ENCODE measurements around the gene GABRE.

The GABRE gene, protein sequence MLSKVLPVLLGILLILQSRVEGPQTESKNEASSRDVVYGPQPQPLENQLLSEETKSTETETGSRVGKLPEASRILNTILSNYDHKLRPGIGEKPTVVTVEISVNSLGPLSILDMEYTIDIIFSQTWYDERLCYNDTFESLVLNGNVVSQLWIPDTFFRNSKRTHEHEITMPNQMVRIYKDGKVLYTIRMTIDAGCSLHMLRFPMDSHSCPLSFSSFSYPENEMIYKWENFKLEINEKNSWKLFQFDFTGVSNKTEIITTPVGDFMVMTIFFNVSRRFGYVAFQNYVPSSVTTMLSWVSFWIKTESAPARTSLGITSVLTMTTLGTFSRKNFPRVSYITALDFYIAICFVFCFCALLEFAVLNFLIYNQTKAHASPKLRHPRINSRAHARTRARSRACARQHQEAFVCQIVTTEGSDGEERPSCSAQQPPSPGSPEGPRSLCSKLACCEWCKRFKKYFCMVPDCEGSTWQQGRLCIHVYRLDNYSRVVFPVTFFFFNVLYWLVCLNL

DNA sequence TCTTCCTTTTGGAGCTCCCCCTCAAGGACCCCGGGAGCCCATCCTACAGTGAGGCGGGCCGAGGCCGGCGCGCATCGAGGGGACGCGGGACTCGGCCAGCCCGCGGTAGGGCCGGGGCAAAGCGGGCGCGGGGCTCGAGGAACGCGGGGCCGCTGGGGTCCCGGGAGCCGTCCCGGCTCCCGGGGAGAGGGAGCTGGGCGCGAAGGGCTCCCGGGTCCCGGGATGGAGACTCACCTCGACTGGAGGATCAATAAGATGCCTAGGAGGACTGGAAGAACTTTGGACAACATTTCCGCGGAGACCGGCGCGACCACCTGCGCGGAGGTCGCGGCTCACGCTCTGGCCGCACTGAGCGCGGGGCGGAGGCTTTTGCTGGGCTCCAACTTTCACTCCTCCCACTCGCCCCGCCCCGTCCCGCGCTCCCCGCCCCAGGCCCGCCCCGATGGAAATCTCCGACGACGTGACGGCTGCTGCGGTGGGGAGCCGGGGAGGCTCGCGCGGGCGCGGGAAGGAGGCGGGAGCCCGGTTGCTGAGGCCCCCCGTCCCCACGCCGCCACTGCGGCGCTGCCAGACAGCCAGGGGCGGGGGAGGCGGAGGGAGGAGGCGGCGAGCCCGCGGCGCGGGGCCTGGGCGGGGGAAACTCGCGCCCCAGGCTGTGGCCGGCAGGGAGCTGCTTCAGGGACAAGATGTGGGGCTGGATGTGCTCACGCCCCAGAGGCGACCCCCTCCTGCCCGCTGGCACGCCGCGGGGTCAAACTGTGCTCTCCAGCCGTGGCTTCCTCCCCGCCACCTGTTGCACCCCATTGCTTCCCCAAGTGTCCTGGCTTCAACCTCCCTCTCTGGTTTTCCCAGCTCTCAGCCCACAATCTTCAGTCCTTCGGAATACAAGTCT, at the start of gene GABRE:
Gene GABRE, minus strand, starts transcription at position 341 of the 892 bp plus-strand sequence. Its CDS starts 51 bp downstream, at position 290.
- Histone ChIP-seq H3K9me3 (ENCODE audit: low read length) (no peaks in the 10 kb centered on the region), H3K27me3 (ENCODE audit: insufficient read depth, low read length) (peaks cover 22% of the 10 kb centered on the region), H2AFZ (ENCODE audit: low read depth, low read length) (no peak within 1 kb of the TSS), H3K36me3 (ENCODE audit: insufficient read depth, low read length) (no peaks in the 10 kb centered on the region), H3K4me3 (ENCODE audit: low read length) (no peak within 1 kb of the TSS), H3K4me1 (ENCODE audit: insufficient read depth, low read length) (no peaks in the 10 kb centered on the region)

DNA sequence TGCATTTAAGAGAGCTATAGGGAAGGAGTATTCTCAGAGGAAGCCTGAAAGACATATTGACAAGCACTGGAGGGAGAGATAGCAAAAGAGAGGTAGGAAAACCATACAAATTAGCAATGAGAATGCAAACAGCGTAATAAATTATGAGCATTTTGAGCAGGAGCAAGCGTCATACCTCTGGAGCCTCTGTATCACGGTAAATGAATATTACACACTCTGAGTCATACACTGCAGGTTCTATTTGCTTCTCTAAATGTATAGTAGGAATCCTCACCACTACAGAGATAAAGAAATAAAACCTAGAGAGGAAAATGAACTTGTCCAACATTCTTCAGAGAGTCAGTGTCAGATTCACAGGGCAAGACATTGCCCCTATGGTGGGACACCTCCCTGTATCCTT, 46.4 kb upstream of the GABRE start:
- Histone ChIP-seq H3K27me3 (ENCODE audit: insufficient read depth, low read length) (no peaks in the 10 kb centered on the region), H3K36me3 (ENCODE audit: insufficient read depth, low read length) (no peaks in the 10 kb centered on the region), H3K9me3 (ENCODE audit: low read length) (no peaks in the 10 kb centered on the region), H2AFZ (ENCODE audit: low read depth, low read length) (no peak overlapping the region), H3K4me3 (ENCODE audit: low read length) (no peak overlapping the region), H3K4me1 (ENCODE audit: insufficient read depth, low read length) (no peaks in the 10 kb centered on the region)

DNA sequence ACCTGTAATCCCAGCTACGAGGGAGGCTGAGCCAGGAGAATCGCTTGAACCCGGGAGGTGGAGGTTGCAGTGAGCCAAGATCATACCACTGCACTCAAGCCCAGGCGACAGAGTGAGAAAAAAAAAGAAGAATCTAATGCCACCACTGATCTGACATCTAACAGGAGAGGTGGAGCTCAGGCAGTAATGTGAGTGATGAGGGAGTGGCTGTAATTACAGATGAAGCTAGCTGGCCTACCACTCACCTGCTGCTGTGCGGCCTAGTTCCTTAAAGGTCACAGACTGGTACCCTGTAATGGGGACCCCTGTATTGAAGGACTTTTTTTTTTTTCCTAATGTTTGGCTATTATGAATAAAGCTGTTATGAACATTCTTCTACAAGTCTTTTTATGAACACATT, 25.3 kb upstream of the GABRE start:
- Histone ChIP-seq H3K36me3 (ENCODE audit: insufficient read depth, low read length) (no peaks in the 10 kb centered on the region), H3K27me3 (ENCODE audit: insufficient read depth, low read length) (peaks cover 3% of the 10 kb centered on the region), H3K4me1 (ENCODE audit: insufficient read depth, low read length) (no peaks in the 10 kb centered on the region), H3K9me3 (ENCODE audit: low read length) (no peaks in the 10 kb centered on the region), H2AFZ (ENCODE audit: low read depth, low read length) (no peak overlapping the region), H3K4me3 (ENCODE audit: low read length) (no peak overlapping the region)

DNA sequence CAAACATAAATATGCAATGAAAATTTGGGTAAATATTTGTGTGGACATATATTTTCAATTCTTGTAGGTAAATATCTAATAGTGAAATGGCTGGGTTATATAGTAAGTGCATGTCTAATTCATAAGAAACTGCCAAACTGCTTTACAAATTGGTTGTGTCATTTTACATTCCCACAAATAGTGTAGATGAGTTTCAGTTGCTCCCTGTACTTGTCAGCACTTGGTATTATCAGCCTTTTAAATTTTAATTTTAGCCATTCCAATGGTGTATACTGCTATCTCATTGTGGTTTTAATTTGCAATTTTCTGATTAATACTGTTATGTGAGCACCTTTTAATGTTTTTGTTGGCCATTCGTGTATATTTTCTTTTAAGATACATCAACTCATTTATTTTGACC, 23.1 kb upstream of the GABRE start:
- Histone ChIP-seq H3K9me3 (ENCODE audit: low read length) (no peaks in the 10 kb centered on the region), H3K4me3 (ENCODE audit: low read length) (no peak overlapping the region), H3K4me1 (ENCODE audit: insufficient read depth, low read length) (no peaks in the 10 kb centered on the region), H3K36me3 (ENCODE audit: insufficient read depth, low read length) (no peaks in the 10 kb centered on the region), H2AFZ (ENCODE audit: low read depth, low read length) (no peak overlapping the region), H3K27me3 (ENCODE audit: insufficient read depth, low read length) (peaks cover 3% of the 10 kb centered on the region)

DNA sequence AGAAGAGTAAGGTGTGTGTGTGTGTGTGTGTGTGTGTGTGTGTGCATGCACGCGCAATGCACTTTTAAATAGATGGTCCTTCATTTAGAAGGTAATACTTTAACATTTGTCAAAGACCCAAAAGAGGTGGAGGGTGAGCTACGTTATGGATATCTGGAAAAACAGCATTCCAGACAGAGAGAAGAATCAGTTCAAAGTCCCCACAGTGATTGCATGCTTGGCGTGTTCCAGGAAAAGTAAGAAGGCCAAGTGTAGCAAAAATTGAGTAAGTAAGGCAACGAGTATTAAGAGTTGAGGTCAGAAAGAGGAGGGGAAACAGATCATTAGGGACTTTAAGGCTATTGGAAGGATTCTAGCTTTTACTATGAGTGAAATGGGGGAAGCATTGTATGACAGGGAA, 21.9 kb upstream of the GABRE start:
- Histone ChIP-seq H3K36me3 (ENCODE audit: insufficient read depth, low read length) (no peaks in the 10 kb centered on the region), H3K4me1 (ENCODE audit: insufficient read depth, low read length) (no peaks in the 10 kb centered on the region), H2AFZ (ENCODE audit: low read depth, low read length) (no peak overlapping the region), H3K4me3 (ENCODE audit: low read length) (no peak overlapping the region), H3K9me3 (ENCODE audit: low read length) (no peaks in the 10 kb centered on the region), H3K27me3 (ENCODE audit: insufficient read depth, low read length) (peaks cover 3% of the 10 kb centered on the region)

DNA sequence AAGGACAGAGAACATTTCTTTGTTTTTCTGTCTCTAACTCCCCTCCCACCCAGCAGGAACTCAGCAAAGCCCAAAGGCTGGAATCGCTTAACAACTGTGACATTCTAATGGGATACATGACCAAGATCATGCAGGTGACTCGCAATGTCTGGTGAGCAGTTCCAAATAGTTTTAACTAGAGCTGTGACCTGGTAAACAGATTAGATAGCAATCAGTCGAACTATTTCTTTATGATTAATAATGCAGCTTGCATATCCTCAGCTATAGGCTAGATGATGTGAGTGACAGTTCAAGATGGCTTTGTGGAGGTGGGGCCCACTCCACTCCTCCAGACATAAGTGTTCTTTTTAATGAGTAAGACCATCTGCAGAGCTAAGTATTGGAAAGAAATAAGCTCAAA, 20.0 kb upstream of the GABRE start:
- H3K9me3 ChIP-seq (ENCODE audit: low read length): no peaks in the 10 kb centered on the region
- H3K4me3 ChIP-seq (ENCODE audit: low read length): no peak overlapping the region
- peaks cover 3% of the 10 kb centered on the region for H3K27me3 ChIP-seq (ENCODE audit: insufficient read depth, low read length)
- H2AFZ ChIP-seq (ENCODE audit: low read depth, low read length): no peak overlapping the region
- H3K4me1 ChIP-seq (ENCODE audit: insufficient read depth, low read length): no peaks in the 10 kb centered on the region
- H3K36me3 ChIP-seq (ENCODE audit: insufficient read depth, low read length): no peaks in the 10 kb centered on the region

DNA sequence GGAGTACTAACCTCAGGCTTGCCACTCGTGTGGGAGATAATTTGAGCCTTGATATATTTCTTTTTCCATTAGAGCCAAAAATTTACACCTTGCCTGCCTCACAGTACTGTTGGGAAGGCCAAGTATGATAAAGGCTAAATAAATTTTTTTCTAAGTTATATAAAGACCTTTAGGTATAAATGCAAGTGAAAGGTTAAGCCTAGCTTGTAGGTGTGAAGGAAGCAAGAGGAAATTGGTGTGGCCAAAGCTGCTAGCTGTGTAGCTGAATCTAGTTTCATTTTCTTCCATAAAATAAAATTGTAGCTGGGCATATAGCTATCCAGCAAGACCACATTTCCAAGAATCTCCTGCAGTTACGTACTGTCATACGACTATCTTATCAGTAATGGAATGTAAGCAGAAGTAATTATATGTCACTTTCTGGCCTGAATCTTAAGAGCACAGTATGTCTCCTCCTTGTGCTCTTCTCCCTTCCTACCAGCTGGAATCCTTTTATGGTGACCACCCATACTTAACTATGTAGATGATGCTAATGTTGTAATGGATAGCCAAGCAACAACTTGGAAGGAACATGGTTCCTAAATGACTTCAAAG, 14.3 kb upstream of the GABRE start:
- Histone ChIP-seq H3K4me1 (ENCODE audit: insufficient read depth, low read length) (no peaks in the 10 kb centered on the region), H3K36me3 (ENCODE audit: insufficient read depth, low read length) (no peaks in the 10 kb centered on the region), H3K4me3 (ENCODE audit: low read length) (no peak overlapping the region), H3K9me3 (ENCODE audit: low read length) (no peaks in the 10 kb centered on the region), H2AFZ (ENCODE audit: low read depth, low read length) (no peak overlapping the region), H3K27me3 (ENCODE audit: insufficient read depth, low read length) (no peaks in the 10 kb centered on the region)

DNA sequence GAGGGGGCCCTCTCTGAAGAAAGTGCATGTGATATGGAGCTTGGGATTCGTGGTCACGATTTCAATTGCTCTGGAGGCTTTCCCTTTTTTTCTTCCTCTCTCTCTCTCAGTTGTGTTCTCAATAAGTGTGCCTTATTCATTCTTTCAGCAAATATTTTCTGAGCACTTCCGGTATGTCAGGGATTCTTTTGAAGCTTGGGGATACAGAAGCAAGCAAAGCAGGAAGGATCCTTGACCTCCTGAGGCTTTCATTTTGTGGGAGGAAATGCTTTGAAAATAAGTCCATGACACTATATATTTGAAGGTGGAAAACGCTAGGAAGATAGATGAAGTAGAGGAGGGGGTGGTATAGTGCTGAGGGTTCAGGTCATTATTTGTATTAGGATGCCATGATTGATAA, 12.6 kb upstream of the GABRE start:
- H3K4me3 ChIP-seq (ENCODE audit: low read length): no peak overlapping the region
- no peaks in the 10 kb centered on the region for H3K4me1 ChIP-seq (ENCODE audit: insufficient read depth, low read length)
- no peaks in the 10 kb centered on the region for H3K9me3 ChIP-seq (ENCODE audit: low read length)
- no peaks in the 10 kb centered on the region for H3K36me3 ChIP-seq (ENCODE audit: insufficient read depth, low read length)
- no peaks in the 10 kb centered on the region for H3K27me3 ChIP-seq (ENCODE audit: insufficient read depth, low read length)
- no peak overlapping the region for H2AFZ ChIP-seq (ENCODE audit: low read depth, low read length)

DNA sequence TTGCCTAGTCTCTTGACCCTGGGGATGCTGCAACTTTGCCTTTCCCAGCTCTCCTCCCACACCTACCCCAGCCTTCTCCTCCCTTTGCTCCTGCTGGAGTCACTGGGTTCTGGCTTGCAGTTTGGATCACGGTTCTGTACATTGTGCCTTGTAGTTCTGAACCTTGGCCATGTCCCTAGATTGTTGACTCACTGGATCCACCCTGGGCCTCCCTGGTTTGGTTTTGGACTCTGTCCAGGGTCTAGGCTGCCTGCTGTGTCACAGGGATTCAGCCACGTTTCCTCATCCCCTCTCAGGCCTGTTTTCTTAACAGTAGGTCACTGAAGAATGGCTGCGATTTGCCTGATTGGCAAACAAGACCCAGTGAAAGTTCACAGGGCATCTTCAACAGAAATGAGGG, 11.5 kb upstream of the GABRE start:
- Histone ChIP-seq H3K9me3 (ENCODE audit: low read length) (no peaks in the 10 kb centered on the region), H3K4me3 (ENCODE audit: low read length) (no peak overlapping the region), H3K27me3 (ENCODE audit: insufficient read depth, low read length) (no peaks in the 10 kb centered on the region), H3K4me1 (ENCODE audit: insufficient read depth, low read length) (no peaks in the 10 kb centered on the region), H2AFZ (ENCODE audit: low read depth, low read length) (no peak overlapping the region), H3K36me3 (ENCODE audit: insufficient read depth, low read length) (no peaks in the 10 kb centered on the region)

DNA sequence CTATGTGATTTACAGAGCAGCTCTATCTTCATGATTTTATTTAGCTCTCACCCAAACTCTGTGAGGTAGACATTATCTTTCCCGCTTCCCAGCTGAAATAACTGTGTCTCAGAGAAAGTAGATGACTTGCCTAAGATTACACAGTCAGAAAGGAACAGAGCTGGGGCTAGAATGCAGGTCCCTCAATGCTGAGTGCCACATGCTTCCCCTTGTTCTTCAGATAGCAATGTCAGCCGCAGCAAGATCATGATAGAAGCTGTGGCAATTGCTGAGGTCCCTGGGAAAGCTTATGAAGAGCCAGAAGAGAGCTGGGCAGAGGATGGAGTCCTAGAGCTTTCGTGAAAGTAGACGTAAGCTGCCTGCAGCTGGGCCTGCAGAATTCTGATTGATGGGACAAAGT, 11.1 kb upstream of the GABRE start:
- H3K4me3 ChIP-seq (ENCODE audit: low read length): no peak overlapping the region
- no peaks in the 10 kb centered on the region for H3K27me3 ChIP-seq (ENCODE audit: insufficient read depth, low read length)
- no peaks in the 10 kb centered on the region for H3K36me3 ChIP-seq (ENCODE audit: insufficient read depth, low read length)
- no peaks in the 10 kb centered on the region for H3K9me3 ChIP-seq (ENCODE audit: low read length)
- H2AFZ ChIP-seq (ENCODE audit: low read depth, low read length): no peak overlapping the region
- no peaks in the 10 kb centered on the region for H3K4me1 ChIP-seq (ENCODE audit: insufficient read depth, low read length)

DNA sequence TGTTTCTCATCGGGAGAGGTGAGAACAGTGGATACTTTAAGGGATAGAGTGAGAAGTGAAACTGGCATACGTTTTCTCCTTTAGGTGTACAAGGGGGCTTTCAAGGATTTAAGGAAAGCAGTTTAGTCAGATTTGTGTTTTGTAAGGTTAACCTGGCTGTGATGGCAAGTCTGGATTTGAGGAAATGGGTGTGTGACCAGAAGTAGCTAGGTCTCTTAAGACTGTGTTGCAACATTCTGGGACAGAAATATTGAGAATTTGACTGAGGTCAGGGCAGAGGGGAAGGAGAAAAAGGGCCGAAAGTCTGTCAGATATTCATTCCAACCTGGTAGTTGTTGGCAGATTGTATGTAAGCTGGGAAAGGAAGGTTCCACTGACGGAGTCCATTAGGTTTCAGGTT, 10.4 kb upstream of the GABRE start:
- Histone ChIP-seq H2AFZ (ENCODE audit: low read depth, low read length) (no peak overlapping the region), H3K4me3 (ENCODE audit: low read length) (no peak overlapping the region), H3K4me1 (ENCODE audit: insufficient read depth, low read length) (no peaks in the 10 kb centered on the region), H3K9me3 (ENCODE audit: low read length) (no peaks in the 10 kb centered on the region), H3K36me3 (ENCODE audit: insufficient read depth, low read length) (no peaks in the 10 kb centered on the region), H3K27me3 (ENCODE audit: insufficient read depth, low read length) (no peaks in the 10 kb centered on the region)

DNA sequence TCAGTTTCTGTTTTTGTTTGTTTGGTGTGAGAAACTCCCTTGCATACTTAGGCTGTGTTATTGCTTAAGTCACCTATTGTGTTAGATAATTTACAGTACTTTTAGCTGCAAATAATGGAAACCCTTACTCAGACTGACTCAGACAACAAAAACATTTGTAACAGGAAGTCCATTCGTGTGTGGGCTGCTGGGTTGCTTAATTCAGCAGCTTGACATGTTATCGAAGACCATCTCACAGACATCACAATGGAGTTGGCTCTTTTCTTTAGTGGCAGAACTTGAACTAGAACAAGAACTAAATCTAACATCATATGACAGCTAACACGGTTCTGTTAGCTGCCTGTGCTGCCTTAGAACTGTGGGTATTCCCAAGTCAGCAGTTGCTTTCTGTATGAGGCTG, 9.9 kb upstream of the GABRE start:
- H3K36me3 ChIP-seq (ENCODE audit: insufficient read depth, low read length): no peaks in the 10 kb centered on the region
- no peaks in the 10 kb centered on the region for H3K27me3 ChIP-seq (ENCODE audit: insufficient read depth, low read length)
- H3K9me3 ChIP-seq (ENCODE audit: low read length): no peaks in the 10 kb centered on the region
- H3K4me1 ChIP-seq (ENCODE audit: insufficient read depth, low read length): no peaks in the 10 kb centered on the region
- H3K4me3 ChIP-seq (ENCODE audit: low read length): no peak overlapping the region
- no peak overlapping the region for H2AFZ ChIP-seq (ENCODE audit: low read depth, low read length)

DNA sequence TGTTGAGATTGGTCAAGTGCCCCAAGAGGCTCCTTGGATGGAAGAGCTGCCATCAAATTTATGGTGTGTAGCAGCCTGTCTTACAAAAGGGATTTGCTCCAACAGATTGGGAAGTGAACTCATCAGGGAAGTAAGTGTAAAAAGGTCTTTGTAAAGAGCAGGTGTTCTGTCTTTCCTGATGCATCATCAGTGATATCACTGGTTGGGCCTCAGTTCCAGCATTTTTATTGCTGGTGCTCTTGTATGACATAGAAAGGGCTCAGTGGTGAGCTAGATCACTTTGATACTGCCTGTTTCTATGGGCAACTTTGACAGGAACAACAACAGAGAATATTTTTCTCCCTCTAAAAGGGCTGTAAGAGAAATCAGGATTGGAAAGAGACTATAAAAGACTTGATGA, 8.7 kb upstream of the GABRE start:
- no peaks in the 10 kb centered on the region for H3K4me1 ChIP-seq (ENCODE audit: insufficient read depth, low read length)
- no peaks in the 10 kb centered on the region for H3K9me3 ChIP-seq (ENCODE audit: low read length)
- H3K27me3 ChIP-seq (ENCODE audit: insufficient read depth, low read length): no peaks in the 10 kb centered on the region
- H2AFZ ChIP-seq (ENCODE audit: low read depth, low read length): no peak overlapping the region
- H3K36me3 ChIP-seq (ENCODE audit: insufficient read depth, low read length): no peaks in the 10 kb centered on the region
- H3K4me3 ChIP-seq (ENCODE audit: low read length): no peak overlapping the region

Measured in neuron (in vitro differentiated cells).